ENCODE data around the gene SMIM29.

Gene SMIM29

DNA sequence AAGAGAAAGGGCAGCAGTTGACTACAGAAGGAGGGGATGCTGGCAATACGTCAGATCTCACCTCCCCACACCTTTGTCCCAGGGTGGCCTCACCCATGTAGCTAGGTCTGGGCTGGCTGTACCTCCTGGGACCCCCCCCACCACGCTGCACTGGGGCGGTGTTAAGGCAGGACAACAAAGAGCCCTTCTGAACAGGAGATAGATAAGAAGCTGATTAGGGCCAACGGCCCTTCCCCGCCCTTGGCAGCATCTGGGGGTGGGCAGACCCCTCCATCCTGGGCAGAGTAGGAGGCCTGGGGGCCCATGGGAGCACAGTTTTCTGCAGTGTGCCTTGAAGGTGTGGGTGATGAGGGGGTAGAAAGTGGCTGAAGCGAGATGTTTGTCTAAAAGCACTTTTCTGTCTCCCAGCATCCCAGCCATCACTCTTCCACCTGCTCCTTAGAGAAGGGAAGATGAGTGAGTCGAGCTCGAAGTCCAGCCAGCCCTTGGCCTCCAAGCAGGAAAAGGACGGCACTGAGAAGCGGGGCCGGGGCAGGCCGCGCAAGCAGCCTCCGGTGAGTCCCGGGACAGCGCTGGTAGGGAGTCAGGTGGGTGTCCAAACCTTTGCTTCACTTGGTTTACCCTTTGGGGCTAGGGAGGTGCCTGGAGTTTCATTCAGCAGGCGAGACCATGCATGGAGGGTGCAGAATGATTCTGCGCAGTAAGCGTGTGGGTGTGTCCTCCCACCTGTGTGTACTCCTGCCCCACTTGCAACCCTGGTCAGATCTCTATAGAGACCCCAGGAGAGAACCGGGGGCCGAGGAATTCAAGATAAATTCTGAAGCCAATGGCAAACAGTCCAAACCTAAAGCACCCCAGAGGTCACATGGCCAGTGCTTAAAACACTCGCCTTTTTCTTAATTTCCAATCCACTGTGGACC, 8.2 kb downstream of the SMIM29 start:
- DNase-seq (ENCODE audit: low read depth in 3 of 3): no peak

DNA sequence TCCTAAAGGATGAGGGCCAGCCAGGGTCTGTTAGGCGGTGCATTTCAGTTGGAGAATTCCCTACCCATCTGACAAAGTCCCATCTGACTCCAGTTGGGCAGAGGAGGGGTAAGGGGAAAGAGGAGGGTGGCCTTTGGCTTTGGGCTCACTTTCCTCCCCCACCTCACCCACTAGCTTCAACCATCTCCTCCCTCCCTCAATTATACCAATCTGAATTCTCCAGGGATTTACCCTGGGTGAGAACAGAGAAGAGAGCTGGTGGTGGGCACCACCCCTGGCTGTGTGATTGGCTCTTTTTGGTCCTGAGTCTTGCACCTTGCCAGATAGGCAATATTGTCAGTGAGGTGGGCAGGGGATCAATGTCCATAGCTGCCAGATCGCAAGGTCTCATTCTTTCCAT, 8.9 kb downstream of the SMIM29 start:
- DNase-seq (ENCODE audit: low read depth in 3 of 3): no peak

- no peak for DNase-seq (ENCODE audit: low read depth in 3 of 3)
Measured at GRCh38 chr6:34239500-34239825, 9.3 kb downstream of the SMIM29 start.

DNA sequence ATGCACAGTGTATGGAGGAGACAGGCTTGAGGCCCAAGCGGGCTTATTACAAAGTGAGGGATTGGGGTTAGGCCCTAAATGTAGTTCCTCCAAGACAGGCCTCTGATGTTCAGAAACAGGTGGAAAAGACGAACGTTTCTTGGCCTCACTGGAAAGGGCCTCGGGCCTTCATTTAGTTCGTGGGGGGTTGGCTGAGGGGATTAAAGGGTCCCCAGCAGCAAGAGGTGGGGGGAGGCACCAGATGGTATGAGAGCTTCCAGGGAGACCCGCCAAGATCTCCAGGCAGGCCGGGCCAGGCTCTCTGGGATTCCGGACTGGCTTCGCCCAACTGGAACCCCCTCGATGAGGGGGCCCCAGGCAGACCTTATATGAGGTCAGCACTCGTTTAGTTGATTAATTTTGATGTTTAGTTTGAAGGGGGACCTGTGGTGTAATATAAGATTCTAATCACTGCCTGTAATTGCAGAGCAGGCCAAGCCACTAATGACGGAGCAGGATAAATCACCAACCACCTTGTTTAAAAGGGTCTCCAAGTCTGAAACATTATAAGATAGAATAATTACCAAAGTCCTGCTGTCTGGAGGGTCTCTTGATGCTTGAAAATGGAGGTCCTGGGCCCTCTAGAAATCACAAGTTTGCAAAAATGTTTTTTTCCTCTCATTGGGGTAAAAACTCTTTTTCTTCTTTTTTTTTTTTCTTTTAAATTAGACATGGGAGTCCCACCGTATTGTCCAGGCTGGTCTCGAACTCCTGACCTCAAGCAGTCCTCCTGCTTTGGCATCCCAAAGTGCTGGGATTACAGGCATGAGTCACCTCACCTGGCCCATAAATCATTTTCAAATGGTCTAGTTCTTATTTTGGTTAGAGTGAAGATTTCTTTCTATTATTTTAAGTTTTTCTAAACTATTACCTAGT, 10.0 kb downstream of the SMIM29 start:
- no peak for DNase-seq (ENCODE audit: low read depth in 3 of 3)

DNA sequence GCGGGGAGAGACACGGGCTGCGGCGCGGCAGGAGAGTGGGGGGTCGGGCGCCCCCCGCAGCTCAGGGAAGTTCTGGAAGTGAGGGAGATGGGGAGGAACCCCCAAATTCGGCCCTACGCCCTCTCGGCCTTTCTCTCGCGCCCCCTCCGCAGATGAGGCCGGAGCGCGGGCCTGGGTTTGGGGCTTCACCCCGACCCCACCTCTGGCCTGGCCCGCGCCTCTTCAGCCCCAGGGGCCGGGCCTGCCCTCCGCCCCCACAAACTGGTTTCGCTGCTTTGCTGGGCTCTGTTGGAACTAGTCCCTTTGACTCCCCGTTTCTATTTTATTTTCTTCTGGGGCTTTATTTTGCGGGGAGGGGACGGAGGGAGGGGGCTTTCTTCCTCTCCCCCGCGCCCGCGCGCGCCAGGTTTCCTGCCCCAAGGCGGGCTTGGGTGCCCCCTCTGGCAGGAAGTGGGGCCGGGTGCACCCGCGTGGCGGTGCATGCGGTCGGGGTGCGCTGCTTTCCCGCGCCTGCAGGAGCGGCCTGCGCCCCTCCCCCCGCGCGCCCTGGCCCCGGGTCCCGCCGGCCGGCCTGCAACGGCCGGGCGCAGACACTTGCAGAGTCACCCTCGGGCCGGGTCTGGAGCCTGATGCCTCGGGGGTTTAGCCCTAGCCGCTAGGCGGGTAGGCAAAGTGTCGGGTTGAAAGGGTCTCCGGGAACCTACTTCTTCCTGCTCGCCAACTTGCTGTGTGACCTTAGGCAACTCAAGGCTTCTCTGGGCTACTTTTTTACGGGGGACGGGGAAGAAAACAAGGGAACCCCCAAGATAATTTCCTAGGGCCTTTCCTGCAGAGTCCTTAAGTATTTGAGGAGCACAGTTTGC, 10.9 kb downstream of the SMIM29 start:
- peak in 2 of 3 experiments; percentile 62 to 65 for DNase-seq (ENCODE audit: low read depth in 3 of 3)

DNA sequence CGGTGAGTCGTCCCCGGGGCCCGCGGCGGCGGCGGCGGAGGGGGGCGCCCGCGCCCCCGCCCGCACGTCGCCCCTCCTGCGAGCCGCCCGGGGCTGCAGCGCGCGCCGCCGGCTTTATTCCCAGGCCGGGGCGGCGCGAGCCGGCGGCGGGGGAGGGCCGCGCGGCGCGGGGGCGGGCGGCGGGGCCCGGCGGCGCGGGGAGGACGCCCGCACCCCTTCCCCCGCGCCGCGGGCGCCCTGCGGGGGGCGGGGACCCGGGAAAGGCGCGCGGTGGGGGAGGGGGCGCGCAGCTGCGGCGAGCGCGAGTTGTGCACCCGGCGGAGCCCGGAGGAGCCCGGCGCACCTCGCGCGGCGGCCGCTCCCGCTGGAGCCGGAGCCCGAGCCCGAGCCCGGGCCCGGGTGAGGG, 11.5 kb downstream of the SMIM29 start:
- DNase-seq (ENCODE audit: low read depth in 3 of 3): no peak

DNA sequence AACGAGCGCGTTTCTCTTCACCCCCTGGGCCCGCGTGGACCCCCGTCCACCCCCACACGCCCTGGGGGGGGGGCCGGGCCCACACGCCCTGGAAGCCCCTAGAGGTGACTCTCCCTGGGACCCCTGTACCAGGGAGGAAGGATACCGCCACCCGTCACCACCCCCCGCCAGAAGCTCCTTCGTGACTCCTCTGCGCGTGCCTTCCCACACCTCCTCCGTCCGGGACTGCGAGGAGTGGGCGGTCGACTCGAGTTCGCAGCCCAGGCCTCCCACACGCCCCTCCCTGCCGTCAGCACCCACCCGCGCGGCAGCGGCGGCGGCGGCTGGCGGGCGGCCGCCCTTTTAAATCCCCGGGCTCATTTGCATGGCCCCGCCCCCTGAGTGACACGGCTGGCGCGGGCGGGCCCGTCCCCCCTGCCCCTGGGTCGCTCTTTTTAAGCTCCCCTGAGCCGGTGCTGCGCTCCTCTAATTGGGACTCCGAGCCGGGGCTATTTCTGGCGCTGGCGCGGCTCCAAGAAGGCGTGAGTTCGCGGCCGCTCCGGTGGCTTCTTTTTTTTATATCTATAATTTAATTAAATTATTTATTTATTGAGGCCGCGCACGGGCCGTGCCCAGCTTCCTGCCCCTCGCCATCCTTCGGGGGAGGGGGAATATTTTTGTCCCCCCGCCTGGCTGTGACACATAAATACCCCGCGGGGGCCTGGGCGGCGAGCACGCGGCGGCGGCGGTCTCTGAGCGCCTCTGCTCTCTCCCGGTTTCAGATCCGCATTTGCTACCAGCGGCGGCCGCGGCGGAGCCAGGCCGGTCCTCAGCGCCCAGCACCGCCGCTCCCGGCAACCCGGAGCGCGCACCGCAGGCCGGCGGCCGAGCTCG, 12.1 kb downstream of the SMIM29 start, which contains the start of gene HMGA1:
TSS of gene HMGA1 (plus strand) at position 431 of the 873 bp plus-strand sequence. CDS start 3,908 bp downstream, outside the sequence.
- peak; percentile 87 to 91 (median 90) for DNase-seq (ENCODE audit: low read depth in 3 of 3)

GRCh38 chr6:34236131-34236442, 12.7 kb downstream of the SMIM29 start:
- no peak for DNase-seq (ENCODE audit: low read depth in 3 of 3)

DNA sequence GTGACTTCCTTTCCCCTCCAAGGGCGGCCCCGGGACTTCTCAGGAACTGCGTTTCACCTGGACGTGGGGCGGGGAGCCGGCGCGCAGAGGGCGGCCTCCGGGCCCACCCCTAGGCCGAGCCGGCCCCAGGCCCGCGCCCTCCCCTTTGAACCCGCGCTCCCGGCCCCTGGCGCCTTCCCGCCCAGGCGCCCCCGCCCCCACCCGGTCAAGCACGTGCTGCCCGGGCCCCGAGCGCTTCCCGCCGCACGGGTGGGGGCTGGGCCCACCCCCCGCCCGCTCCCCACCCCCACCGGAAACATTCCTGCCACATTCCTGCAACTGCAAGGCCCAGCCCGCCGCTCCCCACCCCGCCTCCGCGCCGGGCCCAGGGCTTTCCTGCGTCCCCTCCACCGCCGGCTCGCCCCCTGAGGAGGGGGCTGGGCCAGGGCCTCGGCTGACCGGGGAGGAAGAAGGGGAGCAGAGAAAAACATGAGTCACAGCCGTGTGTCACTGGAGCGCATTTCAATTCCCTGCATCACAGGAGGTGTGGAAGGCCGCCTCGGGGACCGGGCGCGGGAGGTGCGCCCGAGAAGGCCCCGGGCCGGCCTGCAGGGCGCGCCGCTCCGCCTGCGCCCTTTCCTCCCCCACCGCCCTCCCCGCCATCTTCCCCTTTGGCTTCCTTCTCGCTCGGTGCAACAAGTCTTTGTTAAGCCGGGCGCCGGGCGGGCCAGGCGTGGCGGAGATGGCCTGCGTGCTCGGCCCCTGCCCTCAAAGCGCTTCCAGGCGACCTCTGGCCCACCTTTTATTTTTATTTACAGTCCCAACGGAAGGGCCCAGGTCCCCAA, 13.3 kb downstream of the SMIM29 start:
- DNase-seq (ENCODE audit: low read depth in 3 of 3): peak; percentile 52 to 61 (median 56)

GRCh38 chr6:34234667-34235306, 14.0 kb downstream of the SMIM29 start:
- no peak for DNase-seq (ENCODE audit: low read depth in 3 of 3)

- no peak for DNase-seq (ENCODE audit: low read depth in 3 of 3)
Measured at GRCh38 chr6:34233867-34234266, 14.9 kb downstream of the SMIM29 start.

DNA sequence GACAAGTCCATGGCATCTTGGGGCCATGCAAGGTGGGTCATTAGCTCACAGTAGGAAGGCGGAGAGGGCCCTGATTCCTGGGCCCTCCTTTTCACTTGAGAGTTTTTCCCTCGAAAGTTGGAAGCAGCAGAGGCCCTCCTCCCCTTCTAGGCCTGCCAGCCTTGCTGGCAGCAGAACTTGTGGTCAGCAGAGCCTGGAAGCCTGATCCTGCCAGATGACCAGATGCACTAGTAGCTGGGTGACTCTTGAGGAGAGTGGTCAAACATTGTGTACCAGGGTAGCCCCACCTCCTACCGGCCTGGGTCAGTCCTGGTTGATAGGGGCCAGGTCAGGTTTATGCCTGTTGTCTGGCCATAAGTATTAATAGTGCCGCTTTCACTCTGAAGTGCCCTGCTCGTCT, 15.9 kb downstream of the SMIM29 start:
- DNase-seq (ENCODE audit: low read depth in 3 of 3): no peak

GRCh38 chr6:34231566-34232336, 17.1 kb downstream of the SMIM29 start:
- no peak for DNase-seq (ENCODE audit: low read depth in 3 of 3)

GRCh38 chr6:34230653-34231371, 18.0 kb downstream of the SMIM29 start:
- no peak for DNase-seq (ENCODE audit: low read depth in 3 of 3)

GRCh38 chr6:34229877-34230276, 18.9 kb downstream of the SMIM29 start:
- no peak for DNase-seq (ENCODE audit: low read depth in 3 of 3)

GRCh38 chr6:34227761-34228421, 20.9 kb downstream of the SMIM29 start:
- DNase-seq (ENCODE audit: low read depth in 3 of 3): no peak

Data from stimulated activated CD4-positive, alpha-beta T cell treated with anti-CD3 and anti-CD28 coated beads, TNF-alpha, amount 100 ng/mL, for 4 hours (primary cell).